BJ (cell line): ENCODE data around the gene CPNE5. TPM values are rescaled to one million over a fixed set of nuclear protein-coding genes. Genes with fewer than 3 reads are reported as not detected.

Experiments used
- CTCF ChIA-PET: fragments of 350-600 bp; formaldehyde crosslinking; extraction: SDS; loops from one replicate; lab custom pipeline; 2021; ENCODE audit warnings: antibody characterized with exemption, inconsistent platforms; lab: Yijun Ruan, JAX
- POLR2A ChIA-PET: fragments of 300-600 bp; sonication (Branson Sonifier 250); formaldehyde crosslinking; extraction: SDS; loops from one replicate; lab custom pipeline; 2021; ENCODE audit warnings: antibody characterized with exemption; lab: Charles Lee
- DNase-seq: peaks from one replicate; pipeline ENCODE4 v3.0.0-alpha.2; 2011; ENCODE audit warnings: low read depth
- H3K27me3 ChIP-seq: 2 replicates; pipeline ENCODE4 v1.6.0; 2011; ENCODE audit warnings: low read length; ENCODE audit not compliant: control insufficient read depth, insufficient read depth
- H3K36me3 ChIP-seq: 2 replicates; pipeline ENCODE4 v1.5.1; 2011; ENCODE audit warnings: low read length; ENCODE audit not compliant: control insufficient read depth, insufficient read depth
- H3K4me3 ChIP-seq: 2 replicates; pipeline ENCODE4 v1.5.1; 2011; ENCODE audit warnings: low read depth, mild to moderate bottlenecking, control low read depth, low read length
- polyA plus RNA-seq: library from polyadenylated mRNA; depleted of rRNA; stranded (reverse); fragments of >200 nt; gene quantifications from 2 replicates; pipeline ENCODE4 v1.2.3, GENCODE V29; 2011
- TF ChIP-seq, protein P1 (sequence below): IDR thresholded peaks from 2 replicates; pipeline ENCODE4 v1.5.1; 2011; ENCODE audit warnings: low read depth, mild to moderate bottlenecking, control low read depth, inconsistent platforms, low read length, moderate library complexity; ENCODE audit not compliant: insufficient read depth

CPNE5 gene
- polyA plus RNA-seq, 1 experiment = 0.09 TPM

DNA sequence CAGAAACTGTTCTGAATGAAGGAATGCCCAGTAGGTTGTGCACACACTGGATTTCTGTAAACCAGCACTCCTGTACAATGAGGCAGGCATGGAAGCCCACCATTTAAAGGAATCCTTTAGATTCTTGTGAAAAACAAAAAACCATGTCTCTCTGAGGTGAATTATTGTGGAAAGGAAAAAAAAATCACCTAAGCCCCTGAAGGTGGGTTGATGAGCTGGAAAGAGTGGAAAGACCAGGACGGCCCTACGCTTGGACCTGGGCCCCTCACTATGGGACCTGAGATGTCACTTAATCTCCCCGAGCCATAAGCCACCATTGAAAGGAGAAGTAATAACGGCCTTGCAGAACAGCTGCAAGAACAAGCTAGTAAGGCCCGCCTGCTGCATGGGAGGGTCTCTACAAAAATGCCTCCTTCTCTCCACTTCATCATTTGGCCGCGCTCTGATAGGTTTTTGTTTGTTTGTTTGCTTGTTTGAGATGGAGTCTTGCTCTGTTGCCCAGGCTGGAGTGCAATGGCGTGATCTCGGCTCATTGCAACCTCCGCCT, 72.8 kb downstream of the CPNE5 start:
- Histone ChIP-seq H3K36me3 (no peaks in the 10 kb centered on the region), H3K27me3 (no peaks in the 10 kb centered on the region), H3K4me3 (no peak overlapping the region)
- ChIA-PET POLR2A (no interaction called here), CTCF (interaction anchor here (0.6 to 15.0 kb wide), 45 partner anchors 7 to 450 kb away, joined by 3 to 298 read pairs (median 6); partner anchors contain the start of genes C6orf89, MTCH1 and PPIL1)
- TF ChIP-seq, protein P1, sequence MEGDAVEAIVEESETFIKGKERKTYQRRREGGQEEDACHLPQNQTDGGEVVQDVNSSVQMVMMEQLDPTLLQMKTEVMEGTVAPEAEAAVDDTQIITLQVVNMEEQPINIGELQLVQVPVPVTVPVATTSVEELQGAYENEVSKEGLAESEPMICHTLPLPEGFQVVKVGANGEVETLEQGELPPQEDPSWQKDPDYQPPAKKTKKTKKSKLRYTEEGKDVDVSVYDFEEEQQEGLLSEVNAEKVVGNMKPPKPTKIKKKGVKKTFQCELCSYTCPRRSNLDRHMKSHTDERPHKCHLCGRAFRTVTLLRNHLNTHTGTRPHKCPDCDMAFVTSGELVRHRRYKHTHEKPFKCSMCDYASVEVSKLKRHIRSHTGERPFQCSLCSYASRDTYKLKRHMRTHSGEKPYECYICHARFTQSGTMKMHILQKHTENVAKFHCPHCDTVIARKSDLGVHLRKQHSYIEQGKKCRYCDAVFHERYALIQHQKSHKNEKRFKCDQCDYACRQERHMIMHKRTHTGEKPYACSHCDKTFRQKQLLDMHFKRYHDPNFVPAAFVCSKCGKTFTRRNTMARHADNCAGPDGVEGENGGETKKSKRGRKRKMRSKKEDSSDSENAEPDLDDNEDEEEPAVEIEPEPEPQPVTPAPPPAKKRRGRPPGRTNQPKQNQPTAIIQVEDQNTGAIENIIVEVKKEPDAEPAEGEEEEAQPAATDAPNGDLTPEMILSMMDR = no peak
- no peak for DNase-seq

DNA sequence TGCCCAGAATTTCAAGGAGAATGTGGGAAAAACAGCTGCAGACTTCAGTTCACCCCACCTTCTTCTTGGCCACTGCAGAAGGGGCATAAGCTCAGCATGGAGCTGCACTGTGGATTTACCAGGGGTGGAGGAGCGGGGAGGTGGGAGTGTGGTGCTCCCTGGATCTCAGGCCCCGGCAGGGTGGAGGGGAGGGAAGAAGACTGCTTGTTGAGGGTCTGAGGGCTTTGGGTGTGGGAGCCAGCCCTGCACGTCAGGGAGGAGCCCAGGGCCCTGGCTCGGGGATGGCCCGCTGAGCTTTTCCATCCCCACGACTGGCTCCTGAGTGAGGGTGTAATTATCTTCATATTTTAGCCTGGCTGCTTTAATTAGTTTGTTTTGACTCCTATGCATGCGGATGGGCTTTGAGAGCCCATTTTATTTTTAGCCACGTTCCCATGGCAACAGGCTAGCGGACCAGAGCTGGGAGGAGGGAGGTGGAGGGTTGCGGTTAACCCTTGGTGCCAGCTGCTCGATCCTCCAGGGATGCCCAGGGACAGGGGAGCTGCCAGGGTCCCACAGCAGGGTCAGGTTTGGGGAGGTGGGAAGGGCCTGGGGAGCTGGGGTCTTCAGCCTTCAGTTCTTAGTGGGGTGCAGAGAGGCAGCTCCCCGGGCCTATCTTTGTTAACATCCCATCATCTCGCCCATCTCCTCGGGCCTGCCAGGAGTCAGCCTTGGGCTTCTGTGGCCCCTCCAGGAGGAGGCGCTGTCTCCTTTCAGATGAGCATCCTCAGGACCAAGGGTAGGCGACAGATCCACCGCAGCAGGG, 73.4 kb downstream of the CPNE5 start:
- POLR2A ChIA-PET = no interaction called here
- Histone ChIP-seq H3K4me3 (no peak overlapping the region), H3K36me3 (no peaks in the 10 kb centered on the region), H3K27me3 (no peaks in the 10 kb centered on the region)
- CTCF ChIA-PET = interaction anchor here (0.7 to 15.0 kb wide), 46 partner anchors 7 to 451 kb away, joined by 3 to 298 read pairs (median 6); partner anchors contain the start of genes C6orf89, MTCH1 and PPIL1
- no peak for DNase-seq
- TF ChIP-seq, protein P1 = peak; percentile 97

DNA sequence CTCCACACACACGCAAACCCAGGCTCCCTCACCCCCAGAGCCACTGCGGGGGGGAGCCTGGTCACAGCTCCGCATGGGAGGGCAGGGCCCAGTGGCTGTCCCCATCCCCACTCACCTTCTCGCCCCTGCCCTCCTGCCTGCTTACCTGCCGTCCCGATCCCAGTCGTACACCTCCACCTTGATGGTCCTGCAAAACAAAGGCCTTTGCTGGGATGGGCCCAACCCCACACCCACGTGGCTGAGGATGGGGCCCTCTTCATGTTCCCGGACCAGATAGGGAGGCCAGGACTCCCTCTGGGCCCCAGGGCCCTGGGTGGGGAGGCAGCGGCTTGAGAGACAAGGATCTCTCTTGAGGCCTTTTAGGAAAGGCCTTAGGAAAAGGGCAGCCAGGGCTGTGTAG, 74.1 kb downstream of the CPNE5 start:
- Histone ChIP-seq H3K27me3 (peaks cover 2% of the 10 kb centered on the region), H3K36me3 (no peaks in the 10 kb centered on the region), H3K4me3 (no peak overlapping the region)
- TF ChIP-seq, protein P1 = no peak
- no peak for DNase-seq
- ChIA-PET CTCF (interaction anchor here (0.7 to 15.0 kb wide), 36 partner anchors 7 to 452 kb away, joined by 3 to 298 read pairs (median 6); partner anchors contain the start of genes C6orf89 and PPIL1), POLR2A (no interaction called here)

DNA sequence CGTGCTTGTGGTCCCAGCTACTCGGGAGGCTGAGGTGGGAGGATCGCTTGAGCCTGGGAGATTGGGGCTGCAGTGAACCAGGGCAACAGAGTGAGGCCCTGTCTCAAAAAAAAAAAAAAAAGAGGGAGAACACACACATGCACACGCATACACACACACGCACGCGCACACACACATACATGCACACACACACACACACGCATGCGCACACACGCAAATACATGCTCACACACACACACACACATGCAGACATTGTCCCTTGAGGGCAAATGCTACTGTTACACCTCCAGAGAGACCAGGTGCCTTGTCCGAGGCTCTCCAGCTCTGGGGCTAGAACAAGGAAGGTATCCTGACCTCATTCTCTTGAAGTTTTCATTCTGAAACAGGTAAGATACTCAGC, 77.1 kb downstream of the CPNE5 start:
- H3K27me3 ChIP-seq = peaks cover 2% of the 10 kb centered on the region
- CTCF ChIA-PET = interaction anchor here (0.7 to 3.7 kb wide), 4 partner anchors 8 to 448 kb away, joined by 3 to 26 read pairs (median 4); no protein-coding TSS in a partner anchor
- H3K4me3 ChIP-seq = no peak overlapping the region
- TF ChIP-seq, protein P1 = no peak
- H3K36me3 ChIP-seq = no peaks in the 10 kb centered on the region
- DNase-seq = no peak
- POLR2A ChIA-PET = no interaction called here
